Stimulated activated CD8-positive, alpha-beta memory T cell treated with anti-CD3 and anti-CD28 coated beads, Interleukin-7, amount 100 ng/mL, for 48 hours (primary cell): ENCODE results near the gene C1QL4.

ENCODE experiments used
- DNase-seq, 2 donors: peaks; one replicate each; pipeline ENCODE4 v3.0.0-alpha.2; 2020; ENCODE audit warnings: low read depth in 1 of 2; ENCODE audit errors: extremely low read depth in 1 of 2

The C1QL4 gene

GRCh38 chr12:49348781-49349180, 11.8 kb upstream of the C1QL4 start:
- DNase-seq: no peak

GRCh38 chr12:49347311-49348193, 10.6 kb upstream of the C1QL4 start:
- DNase-seq: peak; percentile 53 to 63

- DNase-seq: no peak
Observed at GRCh38 chr12:49346659-49347310, 9.8 kb upstream of the C1QL4 start, which contains the start of gene DNAJC22. DNAJC22 (plus strand) TSS chr12:49346888; CDS start chr12:49348873, 1,985 bp downstream.

GRCh38 chr12:49345825-49346658, 9.1 kb upstream of the C1QL4 start:
- no peak for DNase-seq

GRCh38 chr12:49345051-49345824, 8.2 kb upstream of the C1QL4 start:
- no peak for DNase-seq

- DNase-seq: no peak
Observed at GRCh38 chr12:49344486-49345050, 7.6 kb upstream of the C1QL4 start.

GRCh38 chr12:49342914-49343731, 6.1 kb upstream of the C1QL4 start:
- peak in 1 of 2 donors; percentile 46 for DNase-seq

- peak; percentile 65 to 75 for DNase-seq
Observed at GRCh38 chr12:49342066-49342913, 5.3 kb upstream of the C1QL4 start.

- DNase-seq: no peak
Observed at GRCh38 chr12:49341777-49342065, 4.7 kb upstream of the C1QL4 start.

GRCh38 chr12:49340971-49341776, 4.2 kb upstream of the C1QL4 start:
- DNase-seq: no peak

GRCh38 chr12:49340095-49340870, 3.3 kb upstream of the C1QL4 start:
- DNase-seq: no peak

- no peak for DNase-seq
Observed at GRCh38 chr12:49339464-49339861, 2.5 kb upstream of the C1QL4 start.

GRCh38 chr12:49338830-49339463, 2.0 kb upstream of the C1QL4 start:
- no peak for DNase-seq

- no peak for DNase-seq
Observed at GRCh38 chr12:49335955-49336644, 888 bp downstream of the C1QL4 start.

- DNase-seq: no peak
Observed at GRCh38 chr12:49335118-49335954, 1.7 kb downstream of the C1QL4 start.
